Measurements from ENCODE around the gene COL7A1.
"Not testable (repeated sequence)": the region's sequence is repeated elsewhere in the genome, so short reads cannot be mapped to it uniquely, and the experiment has no call there.

COL7A1 gene

DNA sequence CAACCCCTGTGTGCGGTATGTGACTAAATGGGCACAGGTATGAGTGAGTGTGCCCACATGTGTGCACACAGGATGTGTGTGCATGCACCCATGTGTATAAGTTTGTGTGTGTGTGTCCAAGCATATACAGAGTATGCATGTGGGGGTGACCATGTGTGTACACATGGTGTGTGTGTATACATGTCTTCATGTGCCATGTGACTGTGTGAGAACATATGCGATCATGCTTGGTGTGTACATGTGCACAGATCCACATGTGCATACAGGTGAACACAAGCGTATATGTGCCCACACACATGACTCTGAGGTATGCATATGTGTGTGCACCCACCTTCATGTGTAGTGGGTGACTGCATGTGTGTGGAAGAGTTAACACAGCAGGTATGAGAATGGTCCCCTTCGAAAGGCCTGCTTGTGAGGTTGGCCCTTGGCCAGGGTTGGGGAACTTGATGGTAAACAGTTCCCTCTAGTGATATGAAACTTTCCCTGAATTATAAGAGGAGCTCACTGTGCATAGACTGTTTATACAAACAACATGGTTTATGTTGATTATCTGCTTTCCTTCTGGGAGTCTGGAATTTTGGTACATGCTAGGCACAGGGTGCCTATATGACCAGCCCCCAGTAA is 48.8 kb downstream of the COL7A1 start:
- DNase-seq (ENCODE audit: low read depth in 2 of 2, low spot score in 1 of 2): no peak

DNA sequence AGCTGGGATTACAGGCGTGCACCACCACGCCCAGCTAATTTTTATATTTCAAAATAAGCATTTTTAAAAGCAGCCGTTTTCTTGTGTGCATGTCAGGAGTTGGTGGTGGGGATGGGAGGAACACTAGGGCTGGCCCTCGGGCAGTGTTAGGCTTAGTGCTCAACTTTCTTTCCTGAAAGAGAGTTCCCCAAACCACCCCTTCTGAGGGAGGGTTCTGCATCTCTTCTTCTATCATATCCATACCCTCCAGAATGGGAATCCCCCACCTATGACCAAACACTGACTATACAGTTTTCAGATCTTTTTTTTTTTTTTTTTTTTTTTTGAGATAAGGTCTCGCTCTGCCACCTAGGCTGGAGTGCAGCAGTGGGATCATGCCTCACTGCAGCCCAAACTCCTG is 51.0 kb downstream of the COL7A1 start:
- no peak for DNase-seq (ENCODE audit: low read depth in 2 of 2, low spot score in 1 of 2)

- DNase-seq (ENCODE audit: low read depth in 2 of 2, low spot score in 1 of 2): no peak
Observed at GRCh38 chr3:48543271-48543866, 51.8 kb downstream of the COL7A1 start.

GRCh38 chr3:48538451-48538850 is 56.7 kb downstream of the COL7A1 start:
- no peak for DNase-seq (ENCODE audit: low read depth in 2 of 2, low spot score in 1 of 2)

DNA sequence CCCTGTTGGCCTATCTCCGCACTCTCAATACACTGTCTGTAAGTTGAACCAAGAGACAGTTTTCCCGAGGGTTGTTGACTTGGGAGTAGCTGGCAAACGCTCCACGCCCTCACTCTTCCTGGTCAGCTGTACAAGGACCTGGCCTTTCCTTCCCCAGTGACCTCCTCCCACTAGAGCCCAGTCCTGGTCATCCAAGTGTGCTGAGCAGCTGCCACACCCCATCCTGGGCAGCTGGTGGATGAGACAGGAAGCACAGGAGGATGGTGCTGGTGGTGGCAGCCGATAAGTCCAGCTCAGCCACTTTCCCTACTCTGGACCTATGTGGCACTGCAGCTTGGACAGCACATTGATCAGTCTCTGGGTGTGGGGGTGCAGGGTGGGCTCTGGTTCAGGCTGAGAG is 58.3 kb downstream of the COL7A1 start:
- DNase-seq (ENCODE audit: low read depth in 2 of 2, low spot score in 1 of 2): no peak

DNA sequence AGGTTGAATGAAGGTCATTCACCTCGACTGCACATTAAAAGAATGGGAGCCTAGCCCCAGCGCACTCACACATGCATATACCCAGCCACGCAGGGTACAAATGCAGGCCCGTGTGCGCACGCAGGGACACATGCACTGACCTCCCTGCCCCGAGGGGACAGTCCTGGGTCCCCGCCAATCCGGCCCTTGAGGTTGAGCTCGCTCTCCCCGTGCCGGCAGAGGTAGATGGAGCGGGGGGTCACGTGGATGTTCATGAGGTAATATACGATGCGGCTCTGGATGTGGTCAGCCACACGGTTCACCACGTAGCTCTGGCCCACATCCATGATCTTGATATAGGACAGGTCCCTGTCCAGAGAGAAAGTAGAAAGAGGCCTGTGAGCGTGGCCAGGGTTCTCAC is 59.0 kb downstream of the COL7A1 start:
- DNase-seq (ENCODE audit: low read depth in 2 of 2, low spot score in 1 of 2): no peak

- no peak for DNase-seq (ENCODE audit: low read depth in 2 of 2, low spot score in 1 of 2)
Observed at GRCh38 chr3:48535578-48535977, 59.6 kb downstream of the COL7A1 start.

DNA sequence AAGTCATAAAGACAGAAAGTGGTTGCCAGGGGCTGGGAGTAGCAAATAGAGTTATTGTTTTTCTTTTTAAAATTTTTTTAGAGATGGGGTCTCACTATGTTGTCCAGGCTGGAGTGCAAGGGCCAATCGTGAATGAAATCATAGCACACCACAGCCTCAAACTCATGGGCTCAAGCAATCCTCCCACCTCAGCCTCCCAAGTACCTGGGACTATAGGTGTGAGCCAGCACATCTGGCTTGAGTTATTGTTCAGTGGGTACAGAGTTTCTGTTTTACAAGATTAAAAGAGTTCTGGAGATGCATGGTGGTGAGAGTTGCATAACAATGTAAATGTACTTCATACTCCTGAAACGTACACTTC is 62.2 kb downstream of the COL7A1 start:
- no peak for DNase-seq (ENCODE audit: low read depth in 2 of 2, low spot score in 1 of 2)

DNA sequence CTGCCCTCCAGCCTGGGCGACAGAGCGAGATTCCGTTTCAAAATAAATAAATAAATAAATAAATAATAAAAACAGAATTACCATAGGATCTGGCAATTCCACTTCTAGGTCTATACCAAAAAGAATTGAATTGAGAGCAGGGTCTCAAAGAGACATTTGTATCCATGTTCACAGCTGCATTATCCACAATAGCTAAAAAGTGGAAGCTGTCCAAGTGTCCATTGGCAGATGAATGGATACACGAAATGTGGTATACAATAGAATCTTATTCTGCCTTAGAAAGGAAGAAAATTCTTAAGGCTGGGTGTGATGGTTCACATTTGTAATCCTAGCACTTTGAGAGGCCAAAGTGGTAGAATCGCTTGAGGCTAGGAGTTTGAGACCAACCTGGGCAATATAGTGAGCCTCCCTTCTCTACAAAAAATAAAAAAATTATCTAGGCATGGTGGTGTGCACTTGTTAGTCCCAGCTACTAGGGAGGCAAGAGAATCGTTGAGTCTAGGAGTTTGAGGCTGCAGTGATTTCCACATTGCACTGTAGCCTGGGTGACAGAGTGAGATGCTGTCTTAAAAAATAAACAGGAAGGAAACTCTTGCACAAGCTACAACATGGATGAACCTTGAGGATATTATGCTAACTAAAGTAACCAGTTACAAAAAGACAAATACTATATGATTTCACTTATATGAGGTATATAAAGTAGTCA is 62.7 kb downstream of the COL7A1 start:
- DNase-seq (ENCODE audit: low read depth in 2 of 2, low spot score in 1 of 2): no peak

- DNase-seq (ENCODE audit: low read depth in 2 of 2, low spot score in 1 of 2): not testable (repeated sequence)
Observed at GRCh38 chr3:48530701-48531100, 64.4 kb downstream of the COL7A1 start.

GRCh38 chr3:48528754-48529153 is 66.4 kb downstream of the COL7A1 start:
- no peak for DNase-seq (ENCODE audit: low read depth in 2 of 2, low spot score in 1 of 2)

DNA sequence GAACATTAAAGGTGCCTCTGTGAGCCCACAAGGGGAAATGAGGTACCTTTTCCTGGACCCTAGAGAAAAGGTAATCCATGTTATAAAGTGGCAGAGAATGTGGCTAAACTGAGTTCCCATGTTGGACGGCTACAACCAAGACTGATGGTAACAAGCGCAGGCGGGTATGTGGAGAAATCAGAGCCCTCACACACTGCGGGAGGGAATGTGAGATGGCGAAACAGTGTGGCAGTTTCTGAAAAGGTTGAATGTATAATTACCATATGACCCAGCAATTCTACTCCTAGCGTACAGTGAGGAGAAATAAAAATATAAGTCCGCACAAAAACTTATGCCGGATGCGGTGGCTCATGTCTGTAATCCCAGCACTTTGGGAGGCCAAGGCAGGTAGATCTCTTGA is 67.1 kb downstream of the COL7A1 start:
- DNase-seq (ENCODE audit: low read depth in 2 of 2, low spot score in 1 of 2): no peak

DNA sequence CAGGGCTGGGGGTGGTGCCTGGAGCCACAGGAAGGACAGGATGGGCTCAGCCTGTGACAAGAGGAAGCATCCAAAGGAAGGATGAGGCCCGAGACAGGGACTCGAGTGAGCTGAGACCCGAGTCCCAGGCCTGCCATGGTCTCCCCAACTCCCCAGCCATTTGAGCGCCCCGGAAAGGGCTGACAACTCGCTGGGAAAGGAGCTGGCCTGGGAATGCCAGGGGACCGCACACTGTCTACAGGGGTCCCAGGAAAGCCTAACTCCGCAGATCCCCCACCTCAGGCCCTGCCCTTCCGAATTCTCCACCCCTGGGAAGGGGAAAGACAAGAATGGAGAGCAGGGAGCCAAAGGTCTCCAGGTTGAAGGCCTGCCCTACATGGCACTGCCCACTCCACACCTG is 70.2 kb downstream of the COL7A1 start:
- no peak for DNase-seq (ENCODE audit: low read depth in 2 of 2, low spot score in 1 of 2)

DNA sequence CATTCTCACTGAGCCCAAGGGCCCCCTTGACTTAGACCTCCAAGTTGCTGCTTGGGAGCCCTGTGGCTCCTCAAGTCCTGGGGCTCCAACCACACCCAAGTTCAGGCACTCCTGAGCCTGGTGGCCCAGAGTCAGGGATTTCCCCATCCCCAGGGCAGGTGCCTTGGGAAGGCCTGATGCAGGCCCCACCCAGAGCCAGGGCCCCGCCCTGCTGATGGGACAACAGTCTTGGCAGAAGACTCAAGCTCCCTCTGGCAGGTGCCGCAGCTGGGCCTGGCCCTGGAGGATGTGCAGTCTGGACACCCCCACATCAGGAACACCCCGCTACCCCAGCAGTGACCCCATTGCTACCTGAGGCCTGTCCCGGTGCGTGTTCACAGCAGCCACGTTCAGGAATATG is 73.5 kb downstream of the COL7A1 start:
- DNase-seq (ENCODE audit: low read depth in 2 of 2, low spot score in 1 of 2): no peak

DNA sequence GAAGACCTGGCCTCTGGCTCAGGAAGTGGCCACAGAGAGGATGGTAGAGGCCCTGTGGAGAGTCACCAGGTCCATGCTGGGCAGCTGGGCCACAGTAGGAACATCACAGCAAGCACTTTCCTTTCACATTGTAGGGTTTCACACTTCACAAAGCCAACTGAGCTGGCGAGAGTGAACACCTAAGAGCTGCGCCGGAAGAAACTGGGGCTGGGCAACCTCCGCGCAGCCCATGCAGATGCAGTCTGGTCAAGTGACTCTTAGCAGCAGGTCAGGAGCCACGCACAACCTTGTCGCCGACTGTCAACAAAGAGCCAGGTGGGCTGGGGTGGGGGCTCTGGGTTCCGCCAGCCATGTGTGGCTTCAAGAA is 75.9 kb downstream of the COL7A1 start:
- no peak for DNase-seq (ENCODE audit: low read depth in 2 of 2, low spot score in 1 of 2)

DNA sequence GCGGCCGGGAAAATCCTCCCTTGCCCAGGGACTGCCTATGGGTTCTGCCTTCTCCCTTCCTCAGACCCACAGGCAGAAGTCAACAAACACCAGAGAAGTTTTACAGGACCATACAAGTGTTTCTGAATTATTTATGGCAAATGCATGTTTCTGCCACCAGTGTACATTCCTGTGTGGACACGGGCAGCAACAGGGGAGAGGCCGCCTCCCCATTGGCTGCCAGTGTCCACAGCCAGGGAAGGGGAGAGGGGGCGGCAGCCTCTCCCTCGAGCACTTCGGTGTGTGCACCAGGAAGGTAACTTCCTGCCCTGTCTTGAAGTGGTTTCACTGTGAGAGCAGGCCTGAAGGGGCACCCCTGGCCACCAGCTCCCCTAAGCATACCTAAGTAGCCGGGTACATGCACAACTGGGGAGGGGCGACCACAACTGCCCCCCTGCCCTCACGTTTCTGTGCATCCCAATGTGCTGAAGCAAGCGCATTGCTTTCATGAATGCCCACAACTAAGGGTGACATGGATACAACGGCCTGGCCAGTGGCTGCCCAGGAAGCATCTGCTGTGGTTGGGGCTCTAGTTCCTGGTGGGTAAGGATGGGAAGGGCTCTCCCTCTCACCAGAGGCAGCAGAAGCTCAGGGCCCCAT is 76.4 kb downstream of the COL7A1 start:
- DNase-seq (ENCODE audit: low read depth in 2 of 2, low spot score in 1 of 2): no peak

DNA sequence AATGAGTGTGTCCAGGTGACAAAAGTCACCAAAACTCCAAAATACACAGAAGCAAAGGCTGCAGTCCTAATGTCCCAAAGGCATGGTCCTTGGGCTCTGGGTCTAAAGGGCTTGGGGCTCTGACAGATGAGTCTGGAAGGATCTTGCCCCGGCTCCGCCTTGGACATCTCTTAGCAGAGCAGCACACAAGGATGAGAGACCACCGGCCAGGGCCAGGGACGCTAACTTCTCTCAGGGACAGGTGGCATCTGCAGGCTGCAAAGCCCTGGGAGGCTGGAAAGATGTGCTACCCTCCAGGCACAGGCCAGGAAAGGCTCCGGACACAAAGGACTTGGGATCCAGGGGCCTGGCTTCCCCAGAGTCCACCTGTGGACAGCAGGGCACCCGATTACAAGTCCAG is 77.1 kb downstream of the COL7A1 start:
- no peak for DNase-seq (ENCODE audit: low read depth in 2 of 2, low spot score in 1 of 2)

GRCh38 chr3:48516571-48516970 is 78.6 kb downstream of the COL7A1 start:
- no peak for DNase-seq (ENCODE audit: low read depth in 2 of 2, low spot score in 1 of 2)

GRCh38 chr3:48514431-48515227 is 80.5 kb downstream of the COL7A1 start:
- no peak for DNase-seq (ENCODE audit: low read depth in 2 of 2, low spot score in 1 of 2)

Measured in stimulated activated CD8-positive, alpha-beta memory T cell treated with anti-CD3 and anti-CD28 coated beads, Interleukin-4, amount 100 ng/mL, for 4 hours (primary cell).